HEK293 (cell line): ENCODE results near the gene ICOS.

Experiments used
- CTCF ChIA-PET: fragments of 350-600 bp; formaldehyde crosslinking; extraction: SDS; loops from one replicate; lab custom pipeline; 2021; ENCODE audit warnings: antibody characterized with exemption; lab: Yijun Ruan, JAX
- POLR2A ChIA-PET: fragments of 300-600 bp; formaldehyde crosslinking; extraction: SDS; loops from one replicate; lab custom pipeline; 2020; ENCODE audit warnings: antibody characterized with exemption, inconsistent platforms; lab: Yijun Ruan, JAX
- H3K27ac ChIP-seq: fragments of 200-500 bp; sonication (Bioruptor generic); 2 replicates; pipeline ENCODE4 v1.5.1; 2014; ENCODE audit warnings: low read depth, low read length, control low read depth, inconsistent platforms; ENCODE audit errors: extremely low read depth
- H3K36me3 ChIP-seq, 2 experiments: fragments of 200-500 bp in 1 of 2; sonication (Bioruptor generic) in 1 of 2; 1 replicate in 1 of 2; 2 replicates in 1 of 2; pipeline ENCODE4 v1.5.1; 2014 to 2017; ENCODE audit warnings: inconsistent platforms in 2 of 2, low read length in 2 of 2; ENCODE audit not compliant: control insufficient read depth in 2 of 2, insufficient read depth in 1 of 2
- H3K4me1 ChIP-seq: fragments of 200-500 bp; sonication (Bioruptor generic); 2 replicates; pipeline ENCODE4 v1.5.1; 2014; ENCODE audit warnings: mild to moderate bottlenecking, low read length, inconsistent platforms; ENCODE audit not compliant: control insufficient read depth, insufficient read depth
- H3K4me3 ChIP-seq: 2 replicates; pipeline ENCODE4 v1.5.1; 2011; ENCODE audit warnings: low read depth, mild to moderate bottlenecking, control low read depth, low read length, moderate library complexity
- H3K9me3 ChIP-seq: fragments of 200-500 bp; sonication (Bioruptor generic); 2 replicates; pipeline ENCODE4 v1.5.1; 2014; ENCODE audit warnings: low read depth, low read length, inconsistent platforms; ENCODE audit not compliant: control insufficient read depth, insufficient read depth
- BCL11A ChIP-seq: fragments of 450-650 bp; formaldehyde crosslinking; IDR thresholded peaks from 2 replicates; pipeline ENCODE4 v1.5.1; 2016; ENCODE audit warnings: low read depth, missing biosample characterization, missing genetic modification characterization
- HOXC10 ChIP-seq: sonication (generic); formaldehyde crosslinking; IDR thresholded peaks from 2 replicates; pipeline ENCODE4 v1.8.1; 2023; ENCODE audit warnings: mild to moderate bottlenecking, missing genetic modification reagents
- KLF9 ChIP-seq: fragments of 450-650 bp; formaldehyde crosslinking; IDR thresholded peaks from 2 replicates; pipeline ENCODE4 v1.5.1; 2016; ENCODE audit warnings: missing biosample characterization, missing genetic modification characterization, low read depth
- MEIS1 ChIP-seq: sonication (generic); formaldehyde crosslinking; IDR thresholded peaks from 2 replicates; pipeline ENCODE4 v1.8.1; 2022; ENCODE audit warnings: missing genetic modification reagents, mild to moderate bottlenecking, borderline replicate concordance
- PRDM1 ChIP-seq: fragments of 450-650 bp; formaldehyde crosslinking; IDR thresholded peaks from 2 replicates; pipeline ENCODE4; 2016; ENCODE audit warnings: missing biosample characterization, missing genetic modification characterization
- PRDM6 ChIP-seq: fragments of 450-650 bp; formaldehyde crosslinking; IDR thresholded peaks from 2 replicates; pipeline ENCODE4 v1.5.1; 2017; ENCODE audit warnings: missing biosample characterization, missing genetic modification characterization
- SP3 ChIP-seq: fragments of 450-650 bp; formaldehyde crosslinking; IDR thresholded peaks from 2 replicates; pipeline ENCODE4 v1.5.1; 2016; ENCODE audit warnings: missing biosample characterization, missing genetic modification characterization
- TRIM28 ChIP-seq: IDR thresholded peaks from 2 replicates; pipeline ENCODE4 v1.6.1; 2011; ENCODE audit warnings: low read length, control low read depth, borderline replicate concordance
- ZBTB48 ChIP-seq: fragments of 450-650 bp; formaldehyde crosslinking; IDR thresholded peaks from 2 replicates; pipeline ENCODE4 v1.5.1; 2016; ENCODE audit warnings: missing biosample characterization, missing genetic modification characterization
- ZNF138 ChIP-seq: fragments of 450-650 bp; formaldehyde crosslinking; IDR thresholded peaks from 2 replicates; pipeline ENCODE4 v1.5.1; 2016; ENCODE audit warnings: missing biosample characterization, missing genetic modification characterization, borderline replicate concordance
- ZNF140 ChIP-seq: fragments of 450-650 bp; formaldehyde crosslinking; IDR thresholded peaks from 2 replicates; pipeline ENCODE4 v1.5.1; 2016; ENCODE audit warnings: missing biosample characterization, missing genetic modification characterization
- ZNF169 ChIP-seq: fragments of 450-650 bp; formaldehyde crosslinking; IDR thresholded peaks from 2 replicates; pipeline ENCODE4 v1.5.1; 2016; ENCODE audit warnings: missing biosample characterization, missing genetic modification characterization
- ZNF174 ChIP-seq: fragments of 450-650 bp; formaldehyde crosslinking; IDR thresholded peaks from 2 replicates; pipeline ENCODE4 v1.5.0; 2017; ENCODE audit warnings: missing biosample characterization, mild to moderate bottlenecking, missing genetic modification characterization
- ZNF24 ChIP-seq: fragments of 450-650 bp; formaldehyde crosslinking; IDR thresholded peaks from 2 replicates; pipeline ENCODE4 v1.5.1; 2016; ENCODE audit warnings: missing biosample characterization, missing genetic modification characterization
- ZNF274 ChIP-seq, 2 experiments: fragments of 200-500 bp in 1 of 2; fragments of 450-650 bp in 1 of 2; sonication (Bioruptor generic) in 1 of 2; formaldehyde crosslinking in 1 of 2; IDR thresholded peaks; 2 replicates each; pipeline versions ENCODE4 v1.5.1 to v1.6.1; 2014 to 2016; ENCODE audit warnings: borderline replicate concordance in 1 of 2, inconsistent platforms in 1 of 2, low read length in 1 of 2, missing biosample characterization in 1 of 2, missing genetic modification characterization in 1 of 2
- ZNF311 ChIP-seq: fragments of 450-650 bp; formaldehyde crosslinking; IDR thresholded peaks from 2 replicates; pipeline ENCODE4 v1.5.1; 2017; ENCODE audit warnings: missing biosample characterization, missing genetic modification characterization, borderline replicate concordance
- ZNF596 ChIP-seq: fragments of 450-650 bp; IDR thresholded peaks from 2 replicates; pipeline ENCODE4 v1.5.0; 2018; ENCODE audit warnings: missing biosample characterization, mild to moderate bottlenecking, missing genetic modification characterization, moderate library complexity
- ZNF600 ChIP-seq: fragments of 450-650 bp; formaldehyde crosslinking; IDR thresholded peaks from 2 replicates; pipeline ENCODE4 v1.5.1; 2016; ENCODE audit warnings: missing biosample characterization, missing genetic modification characterization
- ZNF629 ChIP-seq: fragments of 450-650 bp; formaldehyde crosslinking; IDR thresholded peaks from 2 replicates; pipeline ENCODE4 v1.5.1; 2017; ENCODE audit warnings: missing biosample characterization, missing genetic modification characterization
- ZNF639 ChIP-seq: fragments of 450-650 bp; formaldehyde crosslinking; IDR thresholded peaks from 2 replicates; pipeline ENCODE4 v1.5.1; 2016; ENCODE audit warnings: missing biosample characterization, missing genetic modification characterization
- ZNF645 ChIP-seq: fragments of 450-650 bp; formaldehyde crosslinking; IDR thresholded peaks from 2 replicates; pipeline ENCODE4; 2016; ENCODE audit warnings: missing biosample characterization, missing genetic modification characterization
- ZNF791 ChIP-seq: fragments of 450-650 bp; formaldehyde crosslinking; IDR thresholded peaks from 2 replicates; pipeline ENCODE4 v1.5.1; 2016; ENCODE audit warnings: missing biosample characterization, missing genetic modification characterization
- ZNF837 ChIP-seq: fragments of 450-650 bp; formaldehyde crosslinking; IDR thresholded peaks from 2 replicates; pipeline ENCODE4 v1.5.1; 2016; ENCODE audit warnings: missing biosample characterization, missing genetic modification characterization
- ZSCAN16 ChIP-seq: fragments of 450-650 bp; formaldehyde crosslinking; IDR thresholded peaks from 2 replicates; pipeline ENCODE4 v1.5.1; 2016; ENCODE audit warnings: missing biosample characterization, missing genetic modification characterization

The ICOS gene

GRCh38 chr2:204004912-204005311 is 68.3 kb downstream of the ICOS start:
- Histone ChIP-seq H3K36me3 (no peaks in the 10 kb centered on the region), H3K4me1 (no peaks in the 10 kb centered on the region), H3K4me3 (no peak overlapping the region), H3K27ac (no peak overlapping the region), H3K9me3 (no peaks in the 10 kb centered on the region)
- ChIA-PET POLR2A (no interaction called here), CTCF (no interaction called here)
- no peak for TF ChIP-seq ZNF639
- TF ChIP-seq ZNF600 (tag by site-specific recombination) = no peak

GRCh38 chr2:204005940-204006721 is 69.6 kb downstream of the ICOS start:
- ChIA-PET CTCF (no interaction called here), POLR2A (no interaction called here)
- Histone ChIP-seq H3K27ac (no peak overlapping the region), H3K4me3 (no peak overlapping the region), H3K4me1 (no peaks in the 10 kb centered on the region), H3K36me3 (no peaks in the 10 kb centered on the region), H3K9me3 (no peaks in the 10 kb centered on the region)
- no peak for TF ChIP-seq ZNF274 (IDR thresholded peaks at IDR 0.05; ENCODE audit: low read length)
- no peak for TF ChIP-seq ZNF274 (tag by site-specific recombination; IDR thresholded peaks at IDR 0.05; ENCODE audit: borderline replicate concordance)
- TF ChIP-seq HOXC10 (CRISPR knock-in tag) = no peak
- no peak for TF ChIP-seq TRIM28
- no peak for TF ChIP-seq BCL11A (tag by site-specific recombination)
- TF ChIP-seq PRDM6 (tag by site-specific recombination) = no peak
- TF ChIP-seq ZNF629 (tag by site-specific recombination) = no peak
- no peak for TF ChIP-seq ZNF596
- no peak for TF ChIP-seq PRDM1 (tag by site-specific recombination)
- no peak for TF ChIP-seq KLF9 (tag by site-specific recombination)
- TF ChIP-seq ZNF311 (tag by site-specific recombination) = no peak
- TF ChIP-seq ZNF645 (tag by site-specific recombination) = no peak
- no peak for TF ChIP-seq ZBTB48 (tag by site-specific recombination)
- no peak for TF ChIP-seq ZNF24 (tag by site-specific recombination)
- no peak for TF ChIP-seq ZSCAN16 (tag by site-specific recombination)
- no peak for TF ChIP-seq ZNF837

- Histone ChIP-seq H3K27ac (no peak overlapping the region), H3K4me3 (no peak overlapping the region), H3K36me3 (no peaks in the 10 kb centered on the region), H3K4me1 (no peaks in the 10 kb centered on the region), H3K9me3 (no peaks in the 10 kb centered on the region)
- TF ChIP-seq ZNF140 (tag by site-specific recombination) (no peak), ZNF138 (tag by site-specific recombination) (no peak), ZNF791 (tag by site-specific recombination) (no peak), ZNF174 (no peak), MEIS1 (no peak), SP3 (tag by site-specific recombination) (no peak), ZNF169 (tag by site-specific recombination) (no peak)
- ChIA-PET POLR2A (no interaction called here), CTCF (no interaction called here)
Observed at GRCh38 chr2:204008352-204008751, 71.8 kb downstream of the ICOS start.
